ENCODE results near the gene ITPR2.
"Not testable (repeated sequence)": the region's sequence is repeated elsewhere in the genome, so short reads cannot be mapped to it uniquely, and the experiment has no call there.

The ITPR2 gene

GRCh38 chr12:26317942-26318575 is 514.9 kb downstream of the ITPR2 start:
- no peak for DNase-seq

- not testable (repeated sequence) for DNase-seq
These were observed 518.9 kb downstream of the ITPR2 start for GRCh38 chr12:26314103-26314502.

- not testable (repeated sequence) for DNase-seq
These were observed 522.5 kb downstream of the ITPR2 start for GRCh38 chr12:26310489-26310888.

GRCh38 chr12:26309634-26310033 is 523.4 kb downstream of the ITPR2 start:
- DNase-seq = no peak

- no peak for DNase-seq
These were observed 528.7 kb downstream of the ITPR2 start for GRCh38 chr12:26304273-26304672.

- DNase-seq = no peak
These were observed 529.6 kb downstream of the ITPR2 start for GRCh38 chr12:26303418-26303817.

GRCh38 chr12:26302776-26303175 is 530.2 kb downstream of the ITPR2 start:
- DNase-seq = no peak

- DNase-seq = no peak
These were observed 533.2 kb downstream of the ITPR2 start for GRCh38 chr12:26299751-26300150.

GRCh38 chr12:26298785-26299621 is 534.0 kb downstream of the ITPR2 start:
- DNase-seq = peak in 3 of 56 donors; percentile 12 to 45 (median 13)

- no peak for DNase-seq
These were observed 535.5 kb downstream of the ITPR2 start for GRCh38 chr12:26297396-26298070.

GRCh38 chr12:26295001-26295400 is 538.0 kb downstream of the ITPR2 start:
- DNase-seq = no peak

GRCh38 chr12:26293612-26294011 is 539.4 kb downstream of the ITPR2 start:
- no peak for DNase-seq

- no peak for DNase-seq
These were observed 540.4 kb downstream of the ITPR2 start for GRCh38 chr12:26292596-26292995.

- DNase-seq = no peak
These were observed 542.4 kb downstream of the ITPR2 start for GRCh38 chr12:26290565-26290964.

- peak in 7 of 56 donors; percentile 9 to 28 (median 11) for DNase-seq
These were observed 545.2 kb downstream of the ITPR2 start for GRCh38 chr12:26287671-26288381.

Measured in nucleus accumbens (tissue), 56 donors.